RPMI8226 (cell line): ENCODE data around the gene AGO1.
"Not testable (repeated sequence)": the region's sequence is repeated elsewhere in the genome, so short reads cannot be mapped to it uniquely, and the experiment has no call there.

Experiments used
- DNase-seq: peaks from one replicate; pipeline ENCODE4 v3.0.0-alpha.2; 2015

The AGO1 gene

GRCh38 chr1:35870651-35871309 is 12.2 kb upstream of the AGO1 start:
- no peak for DNase-seq

DNA sequence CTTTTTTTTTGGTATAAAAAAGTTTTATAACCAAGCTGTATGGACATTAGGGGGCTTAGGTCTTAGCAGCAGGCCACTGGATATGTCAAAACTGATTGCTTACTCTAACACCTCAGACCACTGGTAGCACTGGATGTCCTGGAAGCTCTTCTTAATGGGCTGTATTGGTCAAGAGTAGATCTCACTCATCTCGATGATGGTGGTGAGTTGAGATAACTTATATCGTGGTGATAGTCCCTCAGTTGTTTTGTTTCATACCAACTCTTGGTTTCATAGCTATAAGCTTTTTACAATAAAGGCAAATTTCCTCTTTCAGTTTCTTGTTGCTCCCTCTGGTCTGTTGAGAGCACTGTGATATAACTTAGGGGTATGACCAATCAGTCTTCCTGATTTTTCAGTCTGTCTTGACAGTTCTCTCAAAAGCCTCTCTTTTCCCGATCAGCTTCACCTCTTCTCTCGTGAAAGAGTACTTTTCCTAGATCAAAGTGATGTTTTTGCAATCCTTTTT is 9.7 kb upstream of the AGO1 start:
- DNase-seq, result no peak

- DNase-seq, result not testable (repeated sequence)
Measured at GRCh38 chr1:35874115-35874514, 8.9 kb upstream of the AGO1 start.

DNA sequence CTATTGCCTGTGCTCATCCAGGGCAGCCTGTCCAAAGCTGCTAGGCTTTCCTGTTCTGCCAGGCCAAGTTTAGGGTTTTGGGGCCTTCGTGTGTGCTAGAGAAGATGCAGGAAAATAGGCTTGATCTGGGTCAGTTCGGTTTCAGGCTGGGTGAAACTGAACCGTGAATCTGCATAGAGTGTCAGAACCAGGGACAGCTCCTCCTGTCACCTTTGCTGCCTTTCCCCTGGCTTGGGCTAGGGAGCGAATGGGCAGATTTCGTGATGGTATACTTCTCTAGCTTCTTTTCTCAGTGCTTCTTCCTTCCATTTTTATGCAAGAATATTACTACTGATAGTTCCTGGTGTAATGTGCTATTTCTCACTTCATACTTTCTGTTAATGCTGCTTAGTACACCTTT is 6.0 kb upstream of the AGO1 start:
- peak; percentile 37 for DNase-seq

DNA sequence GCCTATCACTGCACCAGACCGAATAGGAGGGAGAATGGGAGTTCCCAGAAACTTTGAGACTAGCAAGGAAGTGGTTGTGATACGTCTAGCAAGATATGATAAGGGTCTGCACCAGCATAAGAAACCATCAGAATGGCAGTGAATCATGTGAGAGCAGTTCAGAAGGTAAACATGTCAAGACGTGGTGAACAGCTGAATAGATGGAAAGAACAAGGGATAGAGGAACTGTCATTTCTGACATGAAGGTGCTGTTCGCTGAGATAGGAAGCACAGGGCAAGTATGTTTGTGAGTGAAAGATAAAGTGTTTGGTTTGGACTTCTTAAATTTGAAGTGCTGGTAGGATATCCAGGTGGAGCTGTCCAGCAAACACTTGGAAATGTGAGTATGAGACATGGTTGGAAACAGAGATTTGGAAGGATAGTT is 1.1 kb upstream of the AGO1 start:
- DNase-seq, result no peak

- DNase-seq, result no peak
Measured at GRCh38 chr1:35882586-35882944, 444 bp upstream of the AGO1 start.

DNA sequence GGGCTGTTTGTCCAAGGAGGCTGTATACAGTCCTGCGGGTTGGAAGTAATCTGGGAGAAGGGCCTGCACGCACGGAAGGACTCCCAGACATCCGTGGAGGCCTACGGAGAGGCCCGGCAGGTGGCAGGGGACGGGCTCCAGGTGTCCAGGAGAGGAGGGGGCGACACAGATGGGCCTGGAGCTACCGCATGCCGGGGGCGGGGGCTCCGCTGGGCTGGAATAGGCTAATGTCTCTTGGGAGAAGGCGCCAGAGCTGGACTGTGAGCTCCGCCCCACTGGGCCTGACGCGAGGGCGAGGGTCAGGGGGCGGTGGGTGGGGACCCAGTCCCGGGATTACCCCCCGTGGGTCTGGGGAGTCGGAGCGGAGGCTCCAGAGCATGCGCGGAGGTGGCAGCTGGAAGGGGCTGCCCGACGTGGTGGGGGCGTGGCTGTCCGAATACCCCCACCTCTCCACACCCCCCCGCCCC is 659 bp downstream of the AGO1 start:
- DNase-seq, result no peak

DNA sequence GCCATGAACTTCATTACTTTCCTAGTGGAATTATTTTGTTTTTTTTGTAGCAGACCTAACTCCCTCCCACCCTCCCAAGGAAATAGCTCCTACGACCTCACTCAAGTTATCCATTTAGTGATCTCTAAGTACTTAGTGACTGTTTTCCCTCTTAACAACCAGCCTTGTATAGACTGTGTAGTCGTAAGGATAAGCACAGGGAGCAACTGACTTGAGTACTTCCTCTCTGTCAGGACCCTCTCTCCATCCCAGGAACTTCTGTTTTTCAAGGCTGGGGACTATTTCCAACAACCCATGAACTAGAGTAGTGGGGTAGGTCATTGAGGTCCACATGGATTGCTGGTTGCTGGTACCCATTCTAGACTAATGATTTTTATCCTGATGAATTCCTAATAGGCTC is 1.9 kb downstream of the AGO1 start:
- DNase-seq, result no peak

DNA sequence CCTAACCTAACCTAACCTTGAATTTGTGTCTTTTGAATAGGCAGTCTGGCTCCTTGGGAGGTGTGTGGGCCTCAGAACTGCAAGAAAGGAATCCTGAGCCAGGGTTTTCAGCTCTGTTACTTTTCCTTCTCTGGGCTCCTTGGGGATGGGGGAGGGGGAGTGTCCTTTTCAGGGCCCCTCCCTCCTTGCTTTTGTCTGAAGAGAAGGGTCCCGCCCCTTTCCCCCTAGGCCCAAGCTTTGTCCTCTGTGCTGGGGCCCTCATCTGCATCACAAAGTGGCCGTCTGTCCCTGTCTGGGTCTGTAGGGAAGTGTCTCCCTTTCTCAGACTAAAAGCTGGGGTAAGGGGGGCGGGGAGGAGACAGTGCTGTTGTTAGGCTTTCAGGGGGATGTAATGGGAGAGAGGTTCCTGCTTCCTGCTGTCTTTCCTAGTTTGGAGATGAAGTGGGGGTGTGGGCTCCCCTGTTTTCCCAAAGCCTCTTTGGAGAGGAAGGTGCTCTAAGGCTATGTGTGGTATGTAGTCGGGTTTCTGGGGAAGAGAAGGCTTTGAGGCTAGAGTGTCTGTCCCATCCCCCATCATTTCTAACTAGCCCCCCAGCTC is 3.1 kb downstream of the AGO1 start:
- no peak for DNase-seq

GRCh38 chr1:35886577-35887431 is 3.8 kb downstream of the AGO1 start:
- peak; percentile 73 for DNase-seq

- DNase-seq, result no peak
Measured at GRCh38 chr1:35887508-35887907, 4.5 kb downstream of the AGO1 start.

DNA sequence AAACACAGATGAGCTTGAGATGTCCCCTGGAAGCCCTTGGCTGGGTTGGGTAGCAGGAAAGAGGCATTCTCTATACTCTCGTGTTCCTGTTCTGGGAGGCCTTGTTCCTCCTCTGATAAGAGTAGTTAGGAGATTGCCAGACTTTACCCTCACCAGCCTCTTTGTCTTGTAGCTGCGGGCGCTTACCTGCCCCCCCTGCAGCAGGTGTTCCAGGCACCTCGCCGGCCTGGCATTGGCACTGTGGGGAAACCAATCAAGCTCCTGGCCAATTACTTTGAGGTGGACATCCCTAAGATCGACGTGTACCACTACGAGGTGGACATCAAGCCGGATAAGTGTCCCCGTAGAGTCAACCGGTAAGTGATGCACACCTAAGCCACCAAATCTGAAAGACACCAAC is 5.2 kb downstream of the AGO1 start:
- DNase-seq, result no peak

GRCh38 chr1:35888981-35889380 is 6.0 kb downstream of the AGO1 start:
- DNase-seq, result not testable (repeated sequence)

GRCh38 chr1:35893051-35893879 is 10.3 kb downstream of the AGO1 start:
- DNase-seq, result no peak

DNA sequence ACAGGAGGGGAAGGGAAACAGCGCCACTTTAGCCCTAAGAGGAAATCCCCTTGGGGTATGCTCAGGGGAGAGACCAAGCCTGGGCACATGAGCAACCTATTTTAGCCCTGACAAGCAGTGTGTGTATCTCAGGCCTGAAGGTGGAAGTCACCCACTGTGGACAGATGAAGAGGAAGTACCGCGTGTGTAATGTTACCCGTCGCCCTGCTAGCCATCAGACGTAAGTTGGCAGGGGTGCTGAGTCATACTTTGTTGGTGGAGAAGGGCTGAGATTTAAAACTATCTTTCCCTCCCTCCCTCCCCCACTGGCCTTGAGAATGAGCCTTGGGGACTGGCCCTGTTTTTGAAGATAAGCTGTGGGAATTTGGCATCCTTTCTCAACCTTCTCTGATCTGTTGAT is 11.2 kb downstream of the AGO1 start:
- no peak for DNase-seq

DNA sequence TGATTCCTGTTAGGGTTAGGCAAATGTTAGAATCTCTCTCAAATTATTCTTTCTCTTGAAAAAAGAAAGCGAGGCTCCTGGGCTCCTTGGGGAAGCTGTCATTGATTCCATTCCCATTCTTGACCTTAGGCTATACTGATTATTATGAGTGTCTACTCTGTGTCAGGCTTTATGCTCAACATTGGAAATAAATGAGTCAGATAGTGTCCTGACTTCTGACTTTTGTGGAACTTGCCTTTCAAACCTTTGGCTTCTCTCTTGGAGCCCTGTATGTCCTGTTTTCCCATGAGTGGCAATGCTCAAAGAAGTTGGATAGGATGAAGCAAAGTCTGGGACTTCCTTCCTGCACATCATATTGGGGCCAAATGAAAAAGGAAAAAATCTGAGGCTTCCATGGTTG is 11.6 kb downstream of the AGO1 start:
- DNase-seq, result no peak

GRCh38 chr1:35899941-35900340 is 16.9 kb downstream of the AGO1 start:
- DNase-seq, result no peak

- no peak for DNase-seq
Measured at GRCh38 chr1:35901235-35901634, 18.2 kb downstream of the AGO1 start.

DNA sequence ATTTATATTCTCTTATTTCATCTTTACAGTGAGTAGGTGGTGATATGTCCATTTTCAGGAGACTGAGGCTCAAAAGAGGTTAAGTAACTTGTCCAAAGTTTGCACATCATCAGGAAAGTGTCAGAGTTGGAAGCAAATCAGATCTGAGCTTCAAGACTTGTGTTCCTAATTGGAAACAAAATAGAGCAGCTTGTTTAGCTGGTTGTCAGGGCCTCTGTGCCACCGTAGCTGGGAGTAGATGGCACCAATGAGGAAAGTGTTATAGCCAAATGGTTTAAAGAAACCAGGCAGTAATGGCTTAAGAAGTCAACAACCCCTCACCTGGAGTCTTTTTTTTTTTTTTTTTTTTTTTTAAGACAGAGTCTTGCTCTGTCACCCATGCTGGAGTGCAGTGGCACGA is 19.7 kb downstream of the AGO1 start:
- DNase-seq, result no peak

- no peak for DNase-seq
Measured at GRCh38 chr1:35914717-35915116, 31.7 kb downstream of the AGO1 start.

- no peak for DNase-seq
Measured at GRCh38 chr1:35915693-35916092, 32.7 kb downstream of the AGO1 start.

DNA sequence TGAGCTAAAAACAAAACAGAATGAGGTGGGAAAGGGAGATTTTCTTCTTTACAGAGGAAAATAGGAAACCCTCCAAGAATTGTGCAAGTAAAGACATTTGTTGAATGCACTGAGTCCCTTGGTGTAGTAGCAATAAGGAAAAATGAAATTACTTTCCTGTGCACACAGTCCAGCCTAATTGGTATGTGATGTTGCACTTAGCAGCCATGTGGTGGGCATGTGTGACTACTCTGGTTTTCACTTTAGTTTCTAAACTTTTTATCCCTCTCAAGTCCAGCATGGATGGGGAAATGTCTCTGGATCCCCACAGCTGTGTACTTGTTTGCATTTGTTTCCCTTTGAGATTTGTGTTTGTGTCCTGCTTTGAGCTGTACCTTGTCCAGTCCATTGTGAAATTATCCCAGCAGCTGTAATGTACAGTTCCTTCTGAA is 40.8 kb downstream of the AGO1 start:
- no peak for DNase-seq

DNA sequence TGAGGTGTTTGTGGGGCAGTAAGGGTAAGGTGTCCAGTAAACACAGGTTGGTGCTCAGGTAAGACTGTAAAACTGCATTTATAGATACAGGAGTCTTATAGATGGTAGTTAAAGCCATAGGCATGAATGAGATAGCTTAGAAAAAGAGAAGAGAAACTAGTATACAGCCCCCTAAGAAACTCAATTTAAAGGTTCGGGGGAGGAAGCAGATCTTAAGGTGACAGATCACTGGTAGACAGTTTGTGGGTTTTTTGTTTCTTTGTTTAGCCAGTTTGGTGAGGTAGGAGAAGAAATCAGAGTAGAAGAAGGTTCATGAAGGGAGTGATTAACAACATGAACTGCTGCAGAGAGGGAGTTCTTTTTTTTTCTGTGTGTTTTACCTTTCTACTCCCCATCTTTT is 41.8 kb downstream of the AGO1 start:
- DNase-seq, result no peak
